Measurements from ENCODE around the gene DAD1.

DAD1 gene

GRCh38 chr14:22533739-22534359 is 55.2 kb downstream of the DAD1 start:
- DNase-seq, result no peak

- no peak for DNase-seq
These were observed 55.8 kb downstream of the DAD1 start for GRCh38 chr14:22533057-22533704.

GRCh38 chr14:22532345-22533056 is 56.5 kb downstream of the DAD1 start:
- no peak for DNase-seq

GRCh38 chr14:22531451-22532344 is 57.3 kb downstream of the DAD1 start:
- DNase-seq, result no peak

GRCh38 chr14:22530127-22530526 is 58.9 kb downstream of the DAD1 start:
- DNase-seq, result no peak

- DNase-seq, result no peak
These were observed 62.3 kb downstream of the DAD1 start for GRCh38 chr14:22526744-22527143.

- no peak for DNase-seq
These were observed 62.8 kb downstream of the DAD1 start for GRCh38 chr14:22526218-22526617.

GRCh38 chr14:22524784-22525161 is 64.3 kb downstream of the DAD1 start:
- DNase-seq, result no peak

GRCh38 chr14:22524115-22524783 is 64.8 kb downstream of the DAD1 start:
- DNase-seq, result no peak

GRCh38 chr14:22523283-22523682 is 65.7 kb downstream of the DAD1 start:
- no peak for DNase-seq

- DNase-seq, result no peak
These were observed 66.5 kb downstream of the DAD1 start for GRCh38 chr14:22522466-22522957.

GRCh38 chr14:22521449-22522239 is 67.4 kb downstream of the DAD1 start:
- DNase-seq, result no peak

- no peak for DNase-seq
These were observed 68.2 kb downstream of the DAD1 start for GRCh38 chr14:22520796-22521195.

- DNase-seq, result no peak
These were observed 68.9 kb downstream of the DAD1 start for GRCh38 chr14:22519877-22520685.

GRCh38 chr14:22518073-22518472 is 71.0 kb downstream of the DAD1 start:
- no peak for DNase-seq

GRCh38 chr14:22517117-22517720 is 71.8 kb downstream of the DAD1 start:
- DNase-seq, result no peak

- no peak for DNase-seq
These were observed 73.1 kb downstream of the DAD1 start for GRCh38 chr14:22515929-22516328.

Data from NCI-H1436 treated with DMSO at 0.1 percent for 48 hours (cell line).